Measurements from ENCODE around the gene ITGB1BP2. TPM values are rescaled to one million over a fixed set of nuclear protein-coding genes. Genes with fewer than 3 reads are reported as not detected.
"Not testable (repeated sequence)": the region's sequence is repeated elsewhere in the genome, so short reads cannot be mapped to it uniquely, and the experiment has no call there.

The ITGB1BP2 gene
- total RNA-seq, 1 experiment from 2014 or later = 3.7 TPM

DNA sequence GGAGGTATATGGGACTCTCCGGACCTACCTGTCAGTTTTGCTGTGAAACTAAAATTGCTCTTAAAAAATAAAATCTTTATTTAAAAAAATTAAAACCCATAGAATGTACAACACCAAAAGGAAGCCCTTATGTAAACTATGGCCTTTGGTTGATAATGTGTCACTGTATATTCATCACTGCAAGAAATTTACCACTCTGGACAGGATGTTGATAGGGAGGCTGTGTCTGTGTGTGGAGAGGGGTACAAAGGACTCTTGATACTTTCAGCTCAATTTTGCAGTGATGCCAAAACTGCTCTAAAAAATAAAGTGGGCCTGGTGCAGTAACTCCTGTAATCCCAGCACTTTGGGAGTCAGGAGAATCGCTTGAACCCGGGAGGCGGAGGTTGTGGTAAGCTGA lies 44.7 kb upstream of the ITGB1BP2 start:
- no peak overlapping the region for H3K56ac ChIP-seq (ENCODE audit: insufficient read length, low read depth, low read length)
- H3K79me1 ChIP-seq (ENCODE audit: insufficient read depth, low read depth, low read length, poor library complexity, severe bottlenecking) = no peaks in the 10 kb centered on the region
- no peak overlapping the region for H3K4me2 ChIP-seq (ENCODE audit: insufficient read depth, insufficient read length, low read length)
- no peak overlapping the region for H3K4ac ChIP-seq (ENCODE audit: low read depth, low read length)
- H3K4me1 ChIP-seq (ENCODE audit: insufficient read depth, low read length) = no peaks in the 10 kb centered on the region
- H4K91ac ChIP-seq (ENCODE audit: insufficient read length, low read depth, low read length) = no peak overlapping the region
- H4K8ac ChIP-seq (replicated peaks; ENCODE audit: insufficient read length, low read depth, low read length) = no peak overlapping the region
- no peak overlapping the region for H2AFZ ChIP-seq (ENCODE audit: low read length)
- H3K9me3 ChIP-seq (ENCODE audit: control insufficient read depth, low read depth, low read length) = no peaks in the 10 kb centered on the region
- H2BK20ac ChIP-seq (ENCODE audit: low read depth, low read length, poor library complexity, severe bottlenecking) = no peak overlapping the region
- no peaks in the 10 kb centered on the region for H3K27me3 ChIP-seq (ENCODE audit: insufficient read depth, low read length)
- H3T11ph ChIP-seq (ENCODE audit: low read length) = no peak overlapping the region
- H2BK15ac ChIP-seq (ENCODE audit: low read depth, low read length) = no peak overlapping the region
- no peak overlapping the region for H3K9ac ChIP-seq (ENCODE audit: extremely low read depth, insufficient read length, low read length)
- peaks cover 45 to 61% of the 10 kb centered on the region in 2 experiments for H3K9me3 Mint-ChIP-seq
- H3K27me3 Mint-ChIP-seq (ENCODE audit: low read depth) = no peaks in the 10 kb centered on the region
- no peak overlapping the region for H2BK5ac ChIP-seq (ENCODE audit: insufficient read length, low read length)
- H3K27ac ChIP-seq (ENCODE audit: insufficient read length, low read depth, low read length) = no peak overlapping the region
- H4K5ac ChIP-seq (ENCODE audit: insufficient read length, low read depth, low read length) = no peak overlapping the region
- no peaks in the 10 kb centered on the region for H4K20me1 ChIP-seq (ENCODE audit: control insufficient read depth, insufficient read depth, insufficient read length)
- H2BK12ac ChIP-seq (ENCODE audit: insufficient read length, low read depth, low read length) = no peak overlapping the region
- H3K4me3 Mint-ChIP-seq = no peak overlapping the region
- no peak overlapping the region for H3K23ac ChIP-seq (ENCODE audit: insufficient read length, low read depth, low read length)
- no peak overlapping the region for H3K14ac ChIP-seq (ENCODE audit: insufficient read depth, low read length)
- H3K18ac ChIP-seq (ENCODE audit: insufficient read length, low read depth, low read length) = no peak overlapping the region
- H2AK5ac ChIP-seq (ENCODE audit: insufficient read length, low read length) = no peak overlapping the region
- peaks cover 2% of the 10 kb centered on the region; the same call in 1 of the 2 replicates for H3K79me2 ChIP-seq (ENCODE audit: insufficient read depth, low read length)
- no peak overlapping the region for H2BK120ac ChIP-seq (ENCODE audit: low read depth, low read length, poor library complexity, severe bottlenecking)
- no peak overlapping the region for H3K27ac Mint-ChIP-seq
- peaks cover 0 to 9% (median 0%) of the 10 kb centered on the region in 3 experiments; a peak in 2 of 7 replicates for H3K36me3 Mint-ChIP-seq (ENCODE audit: insufficient read depth in 1 of 3, low read depth in 3 of 3)
- peaks cover 10 to 20% of the 10 kb centered on the region in 2 experiments for H3K4me1 Mint-ChIP-seq
- peaks cover 10% of the 10 kb centered on the region for H3K23me2 ChIP-seq (ENCODE audit: insufficient read length, low read depth, low read length, poor library complexity, severe bottlenecking)
- no CpG with 5 or more reads among the region's 4 CpGs for WGBS (ENCODE audit: extremely low coverage, insufficient read length, low lambda C conversion rate)
- no peak for TF ChIP-seq CTCF (conservative IDR thresholded peaks at IDR 0.05)
- no peak for DNase-seq

- H3K9me3 Mint-ChIP-seq = peaks cover 47 to 51% of the 10 kb centered on the region in 2 experiments
- DNase-seq; H2BK120ac ChIP-seq (ENCODE audit: low read depth, low read length, poor library complexity, severe bottlenecking); H3K4me3 Mint-ChIP-seq; H2AFZ ChIP-seq (ENCODE audit: low read length); H4K91ac ChIP-seq (ENCODE audit: insufficient read length, low read depth, low read length); H3K27ac Mint-ChIP-seq; H3K4me2 ChIP-seq (ENCODE audit: insufficient read depth, insufficient read length, low read length); H2BK20ac ChIP-seq (ENCODE audit: low read depth, low read length, poor library complexity, severe bottlenecking); H3K27ac ChIP-seq (ENCODE audit: insufficient read length, low read depth, low read length); H3K18ac ChIP-seq (ENCODE audit: insufficient read length, low read depth, low read length); H3K9me3 ChIP-seq (ENCODE audit: control insufficient read depth, low read depth, low read length); H4K5ac ChIP-seq (ENCODE audit: insufficient read length, low read depth, low read length); H3K14ac ChIP-seq (ENCODE audit: insufficient read depth, low read length); H4K8ac ChIP-seq (replicated peaks; ENCODE audit: insufficient read length, low read depth, low read length); H3K79me1 ChIP-seq (ENCODE audit: insufficient read depth, low read depth, low read length, poor library complexity, severe bottlenecking); H3T11ph ChIP-seq (ENCODE audit: low read length); H2BK12ac ChIP-seq (ENCODE audit: insufficient read length, low read depth, low read length); H4K20me1 ChIP-seq (ENCODE audit: control insufficient read depth, insufficient read depth, insufficient read length); H3K4me1 Mint-ChIP-seq; H3K23me2 ChIP-seq (ENCODE audit: insufficient read length, low read depth, low read length, poor library complexity, severe bottlenecking); H3K27me3 Mint-ChIP-seq (ENCODE audit: low read depth); H3K56ac ChIP-seq (ENCODE audit: insufficient read length, low read depth, low read length); H3K4ac ChIP-seq (ENCODE audit: low read depth, low read length); H3K23ac ChIP-seq (ENCODE audit: insufficient read length, low read depth, low read length); H3K27me3 ChIP-seq (ENCODE audit: insufficient read depth, low read length); H3K4me1 ChIP-seq (ENCODE audit: insufficient read depth, low read length); H3K9ac ChIP-seq (ENCODE audit: extremely low read depth, insufficient read length, low read length); H2BK5ac ChIP-seq (ENCODE audit: insufficient read length, low read length); H2BK15ac ChIP-seq (ENCODE audit: low read depth, low read length); H3K79me2 ChIP-seq (ENCODE audit: insufficient read depth, low read length); H2AK5ac ChIP-seq (ENCODE audit: insufficient read length, low read length): not testable (repeated sequence)
- H3K36me3 Mint-ChIP-seq (ENCODE audit: insufficient read depth in 1 of 3, low read depth in 3 of 3) = peaks cover 27 to 28% (median 27%) of the 10 kb centered on the region in 3 experiments
These were observed 32.9 kb upstream of the ITGB1BP2 start for GRCh38 chrX:71268624-71269023.

All from H9 (cell line).